ENCODE measurements around the gene CDH13.
A peak's percentile ranks its signal among the peaks of the same experiment; 100 is the strongest.

CDH13 gene

DNA sequence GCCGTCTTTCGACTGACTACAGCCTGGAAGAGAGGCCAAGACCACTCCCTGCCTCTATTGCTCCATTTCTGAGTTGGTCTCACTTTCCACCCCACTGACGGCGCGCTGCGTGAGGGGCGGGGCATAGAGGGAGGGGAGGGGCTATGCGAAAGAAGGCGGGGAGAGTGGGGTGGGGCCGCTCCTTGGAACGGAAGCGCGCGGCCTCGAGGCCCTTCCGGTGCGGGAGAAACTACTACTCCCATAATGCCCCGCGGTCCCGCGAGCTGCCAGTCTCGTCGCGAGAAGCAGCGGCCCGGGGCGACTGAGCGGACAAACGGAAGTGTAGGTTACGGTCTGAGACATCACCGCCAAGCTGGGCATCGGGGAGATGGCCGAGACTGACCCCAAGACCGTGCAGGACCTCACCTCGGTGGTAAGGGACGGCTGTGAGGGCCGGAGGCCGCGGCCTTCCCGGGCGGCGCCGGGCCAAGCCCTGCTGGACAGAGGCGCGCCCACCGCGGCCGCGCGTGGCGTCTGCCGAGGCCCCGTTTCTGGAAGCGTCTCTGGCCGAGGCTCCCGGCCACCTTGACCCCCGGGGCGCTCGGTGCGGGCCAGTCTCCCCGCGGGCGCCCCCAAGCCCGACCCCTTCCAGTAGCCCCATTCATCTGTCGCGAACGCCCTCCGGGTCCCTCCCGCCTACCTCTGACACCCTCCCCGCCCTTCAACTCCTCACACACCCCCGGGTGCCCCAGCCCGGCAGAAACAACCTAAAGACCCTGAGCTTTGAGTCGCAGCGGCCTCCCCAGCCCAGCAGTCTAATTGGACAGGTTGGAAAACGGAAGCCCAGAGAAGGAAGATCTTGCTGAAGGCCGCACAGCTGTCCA is 1181.2 kb downstream of the CDH13 start, which contains the start of gene HSBP1:
HSBP1 (plus strand) TSS at position 269 of the 863 bp plus-strand sequence; CDS start at position 368, 99 bp downstream.
- DNase-seq (ENCODE audit: low read depth) = peak; percentile 93

DNA sequence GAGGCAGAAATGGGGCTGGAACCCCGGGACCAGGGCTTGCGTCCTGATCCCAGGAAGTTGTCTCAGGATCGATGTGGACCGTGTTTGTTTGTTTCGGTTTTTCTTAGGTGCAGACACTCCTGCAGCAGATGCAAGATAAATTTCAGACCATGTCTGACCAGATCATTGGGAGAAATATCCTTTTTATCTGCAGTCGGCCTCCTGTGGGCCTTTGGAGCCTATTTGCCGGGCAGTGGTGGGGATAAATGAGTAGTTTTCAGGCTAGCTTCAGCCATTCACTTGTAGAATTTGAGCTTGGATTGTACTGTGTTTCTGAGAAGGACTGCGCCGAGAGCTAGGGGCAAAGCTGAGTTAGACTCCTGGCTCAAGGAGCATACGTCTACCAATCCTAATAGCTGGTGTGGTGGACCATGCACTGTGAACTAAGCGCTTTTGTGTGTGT is 1181.8 kb downstream of the CDH13 start:
- no peak for DNase-seq (ENCODE audit: low read depth)

DNA sequence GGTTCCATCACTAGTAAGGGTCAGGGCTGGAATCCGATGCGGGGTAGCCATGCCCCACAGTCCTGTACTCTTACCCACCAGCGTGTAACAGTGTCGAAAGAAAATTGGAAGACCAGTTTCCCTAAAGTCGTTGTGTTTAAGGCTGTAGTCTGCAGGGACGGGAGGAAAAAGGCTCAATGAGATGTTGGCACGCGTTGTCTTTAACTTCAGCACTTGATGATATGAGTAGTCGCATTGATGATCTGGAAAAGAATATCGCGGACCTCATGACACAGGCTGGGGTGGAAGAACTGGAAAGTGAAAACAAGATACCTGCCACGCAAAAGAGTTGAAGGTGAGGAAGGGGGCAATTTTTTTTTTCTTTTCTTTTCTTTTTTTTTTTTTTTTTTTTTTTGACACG is 1182.3 kb downstream of the CDH13 start:
- DNase-seq (ENCODE audit: low read depth) = no peak

DNA sequence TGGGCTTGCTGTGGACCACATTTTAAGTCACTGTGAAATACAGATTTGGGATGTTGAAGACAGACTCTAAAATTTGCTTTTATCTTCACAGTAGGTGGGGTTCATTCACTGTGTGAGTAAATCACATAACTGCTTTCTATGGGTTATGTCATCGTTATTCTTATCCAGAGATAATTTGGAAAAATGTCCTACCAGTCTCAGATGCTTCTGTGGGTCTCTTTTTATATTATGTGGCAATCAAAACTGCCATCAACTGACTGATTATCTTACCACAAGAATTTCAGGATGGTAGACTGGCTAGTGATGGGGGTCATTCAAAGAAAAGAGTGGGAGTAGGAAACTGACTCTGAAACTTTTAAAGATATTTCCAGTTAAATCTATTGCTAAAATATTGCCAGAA is 1184.1 kb downstream of the CDH13 start:
- DNase-seq (ENCODE audit: low read depth) = no peak

DNA sequence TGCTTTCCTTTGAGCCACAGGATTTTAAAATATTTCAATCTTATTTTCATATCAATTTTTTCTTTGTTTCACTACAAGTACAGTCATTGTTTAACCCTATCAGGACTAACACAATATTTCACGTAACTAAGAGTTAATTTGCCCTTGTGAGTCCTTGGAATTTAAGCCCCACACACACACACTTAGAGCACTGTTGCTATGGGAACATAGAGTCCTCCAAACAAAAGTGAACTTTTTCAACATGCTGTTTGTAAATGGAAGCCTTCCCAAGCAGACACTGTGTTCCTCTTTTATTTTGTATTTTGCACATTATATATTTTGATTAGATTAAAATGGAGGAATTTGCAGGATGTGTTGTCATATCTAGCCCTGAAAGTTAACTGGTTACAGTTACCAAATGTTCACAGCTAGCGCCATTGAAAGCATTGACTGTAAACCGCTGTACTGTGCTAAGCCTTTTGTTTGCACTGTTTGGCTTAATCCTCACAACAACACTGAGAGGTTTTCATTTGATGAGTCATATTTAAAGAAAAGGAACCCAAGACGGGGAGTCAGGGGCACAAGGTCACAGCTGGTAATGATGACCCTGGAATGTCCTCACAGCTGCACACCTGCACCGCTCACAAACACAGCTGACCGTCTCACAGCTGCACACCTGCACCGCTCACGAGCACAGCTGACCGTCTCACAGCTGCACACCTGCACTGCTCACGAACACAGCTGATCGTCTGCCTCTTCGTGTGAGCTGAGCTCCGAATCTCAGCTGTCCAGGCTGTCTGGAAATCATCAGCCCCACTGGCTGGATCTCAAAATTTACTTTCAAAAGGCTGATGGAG is 1187.3 kb downstream of the CDH13 start:
- no peak for DNase-seq (ENCODE audit: low read depth)

DNA sequence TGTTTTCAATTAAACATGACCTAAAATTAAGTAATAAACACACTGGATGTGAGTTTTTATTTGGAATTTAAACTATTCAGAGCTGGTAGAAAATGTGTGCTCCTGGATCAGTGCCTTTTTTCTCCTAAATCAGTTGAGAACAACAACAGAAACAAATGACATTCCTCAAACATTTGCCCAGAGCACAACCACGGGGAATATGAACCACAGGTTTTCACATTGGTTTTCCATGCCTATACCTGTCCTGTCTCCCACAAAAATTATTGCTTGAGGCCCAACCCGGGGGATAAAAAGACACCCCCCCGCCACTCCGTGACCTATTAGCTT is 1187.9 kb downstream of the CDH13 start:
- DNase-seq (ENCODE audit: low read depth) = no peak

DNA sequence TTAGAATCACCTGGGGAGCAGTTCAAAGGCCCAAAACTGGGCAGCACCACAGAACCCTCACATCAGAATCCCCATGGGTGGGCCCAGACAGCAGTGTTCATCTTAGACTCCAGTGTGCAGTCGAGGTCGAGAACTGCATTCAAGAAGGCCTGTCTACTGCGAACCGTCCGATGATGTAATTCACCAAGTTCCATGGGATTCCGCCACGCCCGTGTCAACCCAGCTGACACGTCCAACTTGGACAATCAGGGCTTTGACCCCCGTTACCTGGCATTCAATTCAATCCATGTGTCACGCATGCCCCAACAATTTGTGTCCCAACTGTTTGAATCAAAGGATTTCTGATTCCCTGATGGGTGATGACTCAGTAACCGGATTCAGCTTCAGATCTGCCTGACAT is 1190.3 kb downstream of the CDH13 start:
- no peak for DNase-seq (ENCODE audit: low read depth)

DNA sequence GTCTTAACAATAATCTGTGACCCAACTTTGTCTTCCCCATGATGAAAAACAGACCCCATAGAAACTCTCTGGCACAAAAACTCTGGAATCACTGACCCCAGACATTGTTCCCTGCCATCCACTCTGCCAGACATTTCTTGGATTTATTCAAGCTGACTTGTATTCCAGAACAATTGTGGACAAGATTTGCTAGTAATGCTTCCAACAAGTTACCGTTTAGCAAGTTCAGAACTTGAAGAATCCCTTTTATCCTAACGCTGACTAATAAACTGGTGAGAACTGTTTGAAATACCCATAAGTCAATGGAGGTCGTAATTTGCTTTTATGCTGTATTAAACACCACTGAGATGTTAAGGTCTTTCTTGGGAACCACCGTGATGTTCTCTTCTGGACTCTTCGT is 1191.5 kb downstream of the CDH13 start:
- DNase-seq (ENCODE audit: low read depth) = no peak

DNA sequence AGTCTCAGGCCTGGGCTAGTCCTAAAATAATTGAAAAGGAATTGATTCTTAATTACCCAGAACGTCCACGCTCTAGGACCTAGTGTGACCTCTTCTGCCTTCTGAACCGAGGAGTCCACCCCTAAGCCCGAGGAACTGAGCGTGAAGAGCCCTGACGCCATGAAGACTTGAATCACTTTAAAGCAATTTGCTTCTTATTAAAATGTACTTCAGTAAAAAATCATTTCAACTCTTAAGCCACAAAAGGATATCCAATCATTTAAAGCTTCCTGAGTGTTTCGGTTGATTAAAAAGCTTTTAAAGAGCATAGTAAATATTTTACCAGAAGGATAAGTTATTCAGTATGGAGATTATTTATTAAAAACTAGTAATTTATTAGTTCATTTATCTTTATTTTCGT is 1192.6 kb downstream of the CDH13 start:
- no peak for DNase-seq (ENCODE audit: low read depth)

DNA sequence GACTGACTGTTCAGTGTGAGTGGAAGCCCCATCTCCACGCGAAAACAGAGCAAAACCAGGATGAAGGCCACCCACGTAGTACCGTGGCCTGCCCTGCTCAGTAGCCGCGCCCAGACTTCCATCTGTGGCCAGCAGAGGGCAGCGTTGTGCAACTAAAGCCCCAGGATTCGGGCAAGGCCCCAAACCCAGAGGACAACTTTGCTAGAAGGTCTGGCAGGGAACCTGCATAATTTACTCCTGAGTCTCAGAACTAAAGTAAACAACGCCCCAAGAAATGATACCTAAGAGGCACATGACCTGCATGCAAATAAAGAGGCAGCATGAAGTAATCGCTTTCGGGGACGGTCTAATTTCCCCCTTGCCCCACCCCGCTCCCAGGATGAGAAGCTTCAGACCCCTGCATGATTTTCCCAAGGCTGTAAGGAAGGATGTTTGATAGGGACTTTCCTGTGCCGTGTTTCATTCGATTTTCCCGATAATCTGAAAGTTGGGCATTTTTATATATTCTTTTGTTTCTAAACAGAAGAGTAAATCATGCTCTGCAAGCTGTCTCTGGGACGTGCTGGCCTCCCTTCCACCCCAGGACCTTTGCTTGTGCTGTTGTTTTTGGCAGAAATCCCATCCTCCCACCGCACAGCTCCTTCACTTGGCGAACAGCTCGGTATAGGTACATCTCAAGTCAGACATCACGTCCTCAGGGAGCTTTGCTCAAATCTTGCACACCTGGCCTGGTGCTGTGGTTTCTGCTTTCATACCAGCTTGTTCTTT is 1199.6 kb downstream of the CDH13 start:
- peak; percentile 72 for DNase-seq (ENCODE audit: low read depth)

DNA sequence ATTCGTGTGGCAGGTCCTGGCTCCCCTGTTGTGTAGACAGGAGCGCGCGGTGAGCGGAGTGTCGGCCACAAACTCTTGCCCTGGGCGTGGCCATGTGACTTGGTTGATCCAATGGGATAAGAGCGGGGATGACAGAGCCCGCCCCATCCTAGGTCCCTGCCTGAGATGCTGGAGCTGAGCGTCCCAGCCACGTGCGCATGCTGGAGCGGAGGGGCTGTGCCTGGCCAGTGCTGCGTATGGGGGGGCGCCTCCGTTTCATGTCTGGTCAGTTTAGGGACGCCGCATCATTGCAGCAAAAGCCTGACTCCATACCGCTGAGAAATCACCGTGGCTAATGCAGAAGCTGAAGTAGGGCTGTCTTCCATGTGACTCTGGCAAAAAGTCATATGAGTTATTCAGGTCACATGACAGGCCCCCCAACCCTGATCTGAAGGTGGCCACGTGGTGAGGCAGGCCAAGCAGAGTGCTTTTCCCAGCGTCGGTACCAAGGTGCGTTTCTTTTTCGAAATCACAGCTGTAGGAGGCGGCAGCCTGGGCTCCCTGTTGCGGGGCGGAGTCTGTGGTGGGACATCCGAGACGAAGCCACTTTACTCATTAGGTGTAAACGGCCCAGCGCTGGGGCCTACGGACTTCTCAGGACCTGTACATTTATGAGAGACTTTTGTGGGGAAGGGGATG is 1203.5 kb downstream of the CDH13 start:
- DNase-seq (ENCODE audit: low read depth) = no peak

DNA sequence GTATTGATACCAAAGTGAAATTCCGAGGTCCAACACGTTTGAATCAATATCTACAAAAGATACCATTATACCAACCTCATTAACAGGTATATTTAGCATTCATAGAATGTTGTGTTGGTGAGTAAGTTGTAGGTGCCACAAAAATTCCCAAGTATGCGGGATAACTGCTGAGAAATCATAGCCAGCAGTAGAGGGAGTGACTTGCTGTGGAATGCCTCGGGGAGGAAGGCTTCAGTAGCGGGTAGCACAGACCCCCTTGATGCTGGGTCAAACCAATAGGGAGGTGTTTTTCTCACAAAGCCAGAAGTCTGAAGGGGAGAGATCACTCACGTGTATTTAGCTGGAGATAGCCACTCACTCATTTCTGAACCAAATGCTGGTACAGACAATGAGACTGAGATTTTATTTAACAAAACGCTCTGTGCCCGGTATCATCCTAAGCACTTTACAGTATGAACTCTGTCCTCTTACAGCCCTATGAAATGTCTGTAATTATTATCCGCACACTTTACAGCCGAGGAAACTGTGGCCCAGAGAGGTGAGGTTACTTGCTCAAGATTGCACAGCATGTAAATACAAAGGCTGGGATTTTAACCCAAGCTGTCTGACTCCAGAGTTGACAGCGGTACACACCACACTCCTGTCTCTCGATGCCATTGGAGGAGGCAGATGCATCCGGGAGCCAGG is 1204.1 kb downstream of the CDH13 start:
- DNase-seq (ENCODE audit: low read depth) = no peak

DNA sequence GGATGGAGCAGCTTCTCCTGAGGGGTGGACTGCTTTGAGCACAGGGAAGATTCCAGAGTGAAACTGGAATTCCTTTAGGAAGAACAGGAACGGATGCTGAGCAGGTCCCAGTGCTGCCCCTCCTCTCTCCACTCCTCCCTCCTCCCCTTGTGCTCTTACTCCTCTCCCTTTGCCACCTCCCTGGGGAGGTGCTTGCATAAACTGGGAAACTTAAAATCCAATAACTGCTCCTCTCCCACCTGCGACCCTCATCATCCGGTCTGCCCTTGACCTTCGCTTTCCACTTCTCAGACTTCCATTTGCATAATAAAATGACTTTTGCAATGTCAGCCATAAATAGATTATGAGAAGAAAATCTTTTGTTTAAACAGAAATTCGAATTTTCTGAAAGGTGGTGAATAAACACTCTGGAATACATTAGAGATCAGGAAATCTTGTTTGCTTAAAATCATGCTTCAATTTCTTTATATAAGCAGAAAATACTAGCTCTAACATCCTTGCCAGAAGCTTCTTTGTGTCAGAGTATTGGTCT is 1204.8 kb downstream of the CDH13 start:
- DNase-seq (ENCODE audit: low read depth) = no peak

DNA sequence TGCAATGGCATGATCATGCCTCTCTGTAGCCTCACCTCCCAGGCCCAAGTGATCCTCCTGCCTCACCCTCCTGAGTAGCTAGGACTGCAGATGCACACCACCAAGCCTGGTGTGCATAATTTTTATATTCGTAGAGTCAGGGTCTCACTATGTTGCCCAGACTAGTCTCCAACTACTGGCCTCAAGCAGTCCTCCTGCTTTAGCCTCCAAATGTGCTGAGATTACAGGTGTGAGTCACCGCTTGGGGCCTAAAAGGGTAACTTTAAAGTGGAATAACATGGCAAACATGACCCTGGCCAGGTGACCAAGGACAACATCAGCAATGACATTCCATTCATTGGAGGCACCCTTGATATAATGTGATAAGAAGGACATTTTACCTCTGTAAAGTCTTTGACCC is 1207.2 kb downstream of the CDH13 start:
- DNase-seq (ENCODE audit: low read depth) = no peak

DNA sequence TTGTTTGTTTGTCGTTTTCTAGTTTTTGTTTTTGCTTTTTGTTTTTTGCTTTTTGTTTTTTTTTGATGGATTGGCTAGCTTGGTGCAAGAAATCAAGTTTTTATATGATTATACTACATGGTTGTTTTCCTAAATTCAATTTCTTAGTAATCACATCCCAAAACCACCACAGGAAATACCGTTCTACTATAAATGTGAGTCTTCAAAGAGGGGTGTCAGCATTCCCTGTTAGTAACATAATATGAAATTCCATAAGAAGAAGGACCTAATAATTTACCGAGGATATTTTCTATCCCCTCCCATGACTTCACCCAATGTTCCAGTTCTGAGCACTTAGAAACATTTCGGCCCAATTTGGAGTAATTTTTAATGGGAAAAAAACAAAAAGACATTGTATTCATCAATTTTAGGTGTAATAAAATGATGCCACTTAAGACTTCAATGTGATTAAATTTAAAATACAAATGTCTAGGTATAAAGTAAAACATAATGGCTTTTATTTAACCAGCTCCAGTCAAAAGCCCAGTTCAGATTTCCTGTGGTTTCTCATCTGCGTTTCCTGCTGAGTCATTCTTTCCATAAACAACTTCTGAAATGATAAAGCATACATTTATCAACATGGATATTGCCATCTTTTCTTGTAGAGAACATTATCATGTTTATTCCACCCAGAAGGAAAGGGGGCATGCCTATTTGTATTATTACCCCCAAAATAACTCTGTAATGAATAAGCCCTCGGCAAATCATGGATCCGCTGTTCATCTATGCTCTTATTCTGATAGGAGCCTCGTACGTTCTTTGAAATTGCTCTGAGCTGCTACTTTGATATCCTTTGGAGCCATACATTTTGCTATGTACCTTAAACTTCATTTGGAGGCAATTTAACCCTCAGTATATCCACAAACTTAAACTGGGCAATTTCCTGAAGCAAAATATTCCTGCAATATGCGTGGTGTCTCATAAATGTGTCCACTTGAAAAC is 1209.1 kb downstream of the CDH13 start:
- no peak for DNase-seq (ENCODE audit: low read depth)

DNA sequence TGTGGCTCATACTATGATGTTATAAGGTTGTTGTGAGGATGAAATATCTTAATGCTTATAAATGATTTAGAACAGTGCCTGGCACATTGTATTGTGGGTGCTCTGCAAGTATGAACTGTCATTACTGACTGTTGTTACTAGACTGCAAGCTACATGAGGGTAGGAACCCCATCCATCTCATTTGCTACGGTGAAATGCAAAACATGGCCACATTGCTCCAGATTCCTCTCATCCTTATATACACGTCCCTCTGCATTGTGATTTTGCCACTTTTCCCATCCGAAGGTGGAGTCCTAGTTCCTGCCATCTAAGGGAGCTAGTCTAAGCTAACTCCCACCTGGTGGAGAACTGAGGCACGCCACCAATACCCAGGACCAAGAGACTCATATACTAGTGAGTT is 1210.8 kb downstream of the CDH13 start:
- no peak for DNase-seq (ENCODE audit: low read depth)

DNA sequence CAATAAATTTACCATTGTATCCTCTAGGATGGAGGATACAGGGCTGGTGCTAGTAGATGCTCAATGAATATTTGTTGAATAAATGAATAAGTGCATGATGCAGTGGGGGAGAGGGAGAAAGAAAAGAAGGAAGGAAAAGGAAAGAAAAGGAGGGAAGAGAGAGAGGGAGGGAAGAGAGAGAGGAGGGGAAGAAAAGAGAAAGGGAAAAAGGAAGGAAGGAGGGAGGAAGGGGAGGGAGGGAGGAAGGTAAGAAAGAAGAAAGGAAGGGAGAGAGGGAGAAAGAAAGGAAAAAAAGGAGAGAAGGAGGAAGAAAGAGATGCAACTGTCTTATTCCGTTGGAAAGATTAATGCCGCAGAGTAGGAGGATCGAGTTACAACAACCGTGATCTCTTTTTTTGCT is 1211.4 kb downstream of the CDH13 start:
- no peak for DNase-seq (ENCODE audit: low read depth)

DNA sequence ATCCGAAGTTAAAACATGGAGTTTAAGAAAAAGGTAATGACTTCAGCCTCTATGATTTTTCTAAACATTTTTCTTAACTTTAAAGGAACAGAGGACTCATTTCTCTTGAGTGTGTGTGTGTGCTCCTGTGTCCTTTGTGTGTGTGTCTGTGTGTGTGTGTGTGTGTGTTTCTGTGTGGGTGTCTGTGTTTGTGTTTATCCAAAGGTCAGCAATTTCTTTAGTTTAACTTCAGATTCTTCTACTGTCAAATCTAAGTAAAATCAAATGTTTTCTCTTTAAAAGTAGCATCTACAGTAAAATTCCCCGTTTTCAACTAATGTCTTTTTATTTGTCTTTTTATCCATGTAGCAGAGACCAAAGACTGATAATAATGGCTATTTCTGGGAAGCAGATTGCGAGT is 1212.8 kb downstream of the CDH13 start:
- no peak for DNase-seq (ENCODE audit: low read depth)

DNA sequence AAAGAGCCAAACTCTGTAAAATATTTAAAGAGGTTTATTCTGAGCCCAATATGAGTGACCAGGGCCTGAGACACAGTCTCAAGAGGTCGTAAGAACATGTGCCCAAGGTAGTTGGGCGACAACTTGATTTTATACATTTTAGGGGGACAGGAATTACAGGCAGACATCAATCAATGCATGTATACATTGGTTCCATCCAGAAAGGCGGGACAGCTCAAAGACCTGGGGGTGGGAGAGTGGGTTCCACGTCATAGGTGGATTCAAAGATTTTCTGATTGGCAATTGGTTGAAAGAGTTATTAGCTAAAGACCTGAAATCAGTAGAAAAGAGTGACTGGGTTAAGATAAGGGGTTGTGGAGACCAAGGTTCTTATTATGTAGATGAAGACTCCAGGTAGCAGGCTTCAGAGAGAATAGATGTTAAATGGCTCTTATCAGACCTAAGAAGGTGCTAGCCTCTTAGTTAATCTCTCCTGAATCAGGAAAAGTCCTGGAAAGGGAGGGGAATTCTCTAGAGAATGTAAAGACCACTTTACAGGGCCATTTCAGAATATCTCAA is 1213.4 kb downstream of the CDH13 start:
- DNase-seq (ENCODE audit: low read depth) = no peak

Measured in activated T-cell treated with anti-CD3 and anti-CD28 coated beads for 24 hours (primary cell).